WTC11 (cell line): ENCODE results near the gene ATAD3C.
"Not testable (repeated sequence)": the region's sequence is repeated elsewhere in the genome, so short reads cannot be mapped to it uniquely, and the experiment has no call there.

Source experiments
- CREM ChIP-seq: sonication (generic); formaldehyde crosslinking; IDR thresholded peaks from 2 replicates; pipeline ENCODE4 v1.8.1; 2022; ENCODE audit warnings: mild to moderate bottlenecking, missing genetic modification reagents, moderate library complexity
- CTCF ChIP-seq: fragments of 200-600 bp; IDR thresholded peaks from 2 replicates; pipeline ENCODE4 v1.8.0; 2022; ENCODE audit warnings: antibody characterized with exemption
- ETV6 ChIP-seq: sonication (generic); formaldehyde crosslinking; IDR thresholded peaks from 2 replicates; pipeline ENCODE4 v1.8.1; 2022; ENCODE audit warnings: mild to moderate bottlenecking, missing genetic modification reagents
- NFYB ChIP-seq: sonication (generic); formaldehyde crosslinking; conservative IDR thresholded peaks from 2 replicates; pipeline ENCODE4 v1.8.0; 2022; ENCODE audit warnings: low read depth, missing genetic modification reagents
- RELA ChIP-seq: sonication (generic); formaldehyde crosslinking; IDR thresholded peaks from 2 replicates; pipeline ENCODE4 v1.8.1; 2022; ENCODE audit warnings: missing genetic modification reagents, mild to moderate bottlenecking, borderline replicate concordance
- TCF7 ChIP-seq: sonication (generic); formaldehyde crosslinking; IDR thresholded peaks from 2 replicates; pipeline ENCODE4 v1.8.0; 2022; ENCODE audit warnings: mild to moderate bottlenecking, low read depth, missing genetic modification reagents, moderate library complexity
- USF1 ChIP-seq: sonication (generic); formaldehyde crosslinking; IDR thresholded peaks from 2 replicates; pipeline ENCODE4 v1.8.0; 2022; ENCODE audit warnings: mild to moderate bottlenecking, missing genetic modification reagents
- ZNF121 ChIP-seq: sonication (generic); formaldehyde crosslinking; IDR thresholded peaks from 2 replicates; pipeline ENCODE4 v1.8.0; 2023; ENCODE audit warnings: missing genetic modification reagents
- ZNF423 ChIP-seq: fragments of 250-450 bp; sonication (Bioruptor Pico); IDR thresholded peaks from 2 replicates; pipeline ENCODE4 v2.1.2; 2022; ENCODE audit warnings: mild to moderate bottlenecking, moderate library complexity
- TF ChIP-seq, protein P1 (sequence below): sonication (generic); formaldehyde crosslinking; IDR thresholded peaks from 2 replicates; pipeline ENCODE4 v1.8.1; 2023; ENCODE audit warnings: mild to moderate bottlenecking, missing genetic modification reagents, borderline replicate concordance
- TF ChIP-seq, protein P2 (sequence below): sonication (generic); formaldehyde crosslinking; IDR thresholded peaks from 2 replicates; pipeline ENCODE4 v1.8.0; 2022; ENCODE audit warnings: mild to moderate bottlenecking, missing genetic modification reagents
- TF ChIP-seq, protein P3 (sequence below): sonication (generic); formaldehyde crosslinking; IDR thresholded peaks from 2 replicates; pipeline ENCODE4 v1.8.1; 2023; ENCODE audit warnings: mild to moderate bottlenecking, missing genetic modification reagents
- TF ChIP-seq, protein P4 (sequence below): sonication (generic); formaldehyde crosslinking; IDR thresholded peaks from 2 replicates; pipeline ENCODE4 v1.8.1; 2022; ENCODE audit warnings: low read depth, mild to moderate bottlenecking, moderate library complexity, missing genetic modification reagents, borderline replicate concordance

DNA sequence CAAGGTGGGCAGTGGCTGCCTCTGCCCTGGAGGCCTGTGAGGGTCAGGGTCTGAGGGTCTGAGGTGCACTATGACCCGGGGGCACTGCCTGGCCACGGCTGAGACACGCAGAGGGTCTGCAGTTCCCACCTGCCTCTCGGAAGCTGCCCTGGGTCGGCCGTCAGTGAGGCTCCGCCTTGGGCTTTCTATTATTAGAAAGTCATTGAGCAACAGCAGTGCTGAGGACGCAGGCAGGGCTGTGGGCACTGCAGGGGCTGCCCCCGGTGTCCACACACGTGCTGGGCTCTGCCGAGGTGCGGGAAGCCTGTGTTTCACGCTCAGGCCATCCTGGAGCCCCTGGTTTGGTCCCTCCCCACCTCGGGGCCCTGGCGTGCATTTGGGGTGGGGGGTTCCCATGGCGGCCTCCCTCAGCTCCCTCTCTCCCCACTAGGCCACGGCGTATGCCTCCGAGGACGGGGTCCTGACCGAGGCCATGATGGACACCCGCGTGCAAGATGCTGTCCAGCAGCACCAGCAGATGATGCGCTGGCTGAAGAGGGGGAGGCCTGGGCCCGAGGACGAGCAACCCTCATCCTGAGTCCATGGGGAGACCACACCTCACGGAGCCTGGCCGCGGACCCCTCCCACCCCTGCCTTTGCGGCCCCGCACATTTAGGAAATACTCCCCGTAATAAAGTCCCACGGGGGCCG is 59.4 kb downstream of the ATAD3C start:
- not testable (repeated sequence) for TF ChIP-seq NFYB; CTCF; USF1 (CRISPR knock-in tag); ETV6 (CRISPR knock-in tag); RELA (CRISPR knock-in tag); TCF7 (CRISPR knock-in tag); ZNF121 (CRISPR knock-in tag); CREM (CRISPR knock-in tag); ZNF423 (CRISPR knock-in tag)
- TF ChIP-seq, protein P1, sequence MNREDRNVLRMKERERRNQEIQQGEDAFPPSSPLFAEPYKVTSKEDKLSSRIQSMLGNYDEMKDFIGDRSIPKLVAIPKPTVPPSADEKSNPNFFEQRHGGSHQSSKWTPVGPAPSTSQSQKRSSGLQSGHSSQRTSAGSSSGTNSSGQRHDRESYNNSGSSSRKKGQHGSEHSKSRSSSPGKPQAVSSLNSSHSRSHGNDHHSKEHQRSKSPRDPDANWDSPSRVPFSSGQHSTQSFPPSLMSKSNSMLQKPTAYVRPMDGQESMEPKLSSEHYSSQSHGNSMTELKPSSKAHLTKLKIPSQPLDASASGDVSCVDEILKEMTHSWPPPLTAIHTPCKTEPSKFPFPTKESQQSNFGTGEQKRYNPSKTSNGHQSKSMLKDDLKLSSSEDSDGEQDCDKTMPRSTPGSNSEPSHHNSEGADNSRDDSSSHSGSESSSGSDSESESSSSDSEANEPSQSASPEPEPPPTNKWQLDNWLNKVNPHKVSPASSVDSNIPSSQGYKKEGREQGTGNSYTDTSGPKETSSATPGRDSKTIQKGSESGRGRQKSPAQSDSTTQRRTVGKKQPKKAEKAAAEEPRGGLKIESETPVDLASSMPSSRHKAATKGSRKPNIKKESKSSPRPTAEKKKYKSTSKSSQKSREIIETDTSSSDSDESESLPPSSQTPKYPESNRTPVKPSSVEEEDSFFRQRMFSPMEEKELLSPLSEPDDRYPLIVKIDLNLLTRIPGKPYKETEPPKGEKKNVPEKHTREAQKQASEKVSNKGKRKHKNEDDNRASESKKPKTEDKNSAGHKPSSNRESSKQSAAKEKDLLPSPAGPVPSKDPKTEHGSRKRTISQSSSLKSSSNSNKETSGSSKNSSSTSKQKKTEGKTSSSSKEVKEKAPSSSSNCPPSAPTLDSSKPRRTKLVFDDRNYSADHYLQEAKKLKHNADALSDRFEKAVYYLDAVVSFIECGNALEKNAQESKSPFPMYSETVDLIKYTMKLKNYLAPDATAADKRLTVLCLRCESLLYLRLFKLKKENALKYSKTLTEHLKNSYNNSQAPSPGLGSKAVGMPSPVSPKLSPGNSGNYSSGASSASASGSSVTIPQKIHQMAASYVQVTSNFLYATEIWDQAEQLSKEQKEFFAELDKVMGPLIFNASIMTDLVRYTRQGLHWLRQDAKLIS (CRISPR knock-in tag): not testable (repeated sequence)
- TF ChIP-seq, protein P2, sequence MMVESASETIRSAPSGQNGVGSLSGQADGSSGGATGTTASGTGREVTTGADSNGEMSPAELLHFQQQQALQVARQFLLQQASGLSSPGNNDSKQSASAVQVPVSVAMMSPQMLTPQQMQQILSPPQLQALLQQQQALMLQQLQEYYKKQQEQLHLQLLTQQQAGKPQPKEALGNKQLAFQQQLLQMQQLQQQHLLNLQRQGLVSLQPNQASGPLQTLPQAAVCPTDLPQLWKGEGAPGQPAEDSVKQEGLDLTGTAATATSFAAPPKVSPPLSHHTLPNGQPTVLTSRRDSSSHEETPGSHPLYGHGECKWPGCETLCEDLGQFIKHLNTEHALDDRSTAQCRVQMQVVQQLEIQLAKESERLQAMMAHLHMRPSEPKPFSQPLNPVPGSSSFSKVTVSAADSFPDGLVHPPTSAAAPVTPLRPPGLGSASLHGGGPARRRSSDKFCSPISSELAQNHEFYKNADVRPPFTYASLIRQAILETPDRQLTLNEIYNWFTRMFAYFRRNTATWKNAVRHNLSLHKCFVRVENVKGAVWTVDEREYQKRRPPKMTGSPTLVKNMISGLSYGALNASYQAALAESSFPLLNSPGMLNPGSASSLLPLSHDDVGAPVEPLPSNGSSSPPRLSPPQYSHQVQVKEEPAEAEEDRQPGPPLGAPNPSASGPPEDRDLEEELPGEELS (CRISPR knock-in tag): not testable (repeated sequence)
- TF ChIP-seq, protein P3, sequence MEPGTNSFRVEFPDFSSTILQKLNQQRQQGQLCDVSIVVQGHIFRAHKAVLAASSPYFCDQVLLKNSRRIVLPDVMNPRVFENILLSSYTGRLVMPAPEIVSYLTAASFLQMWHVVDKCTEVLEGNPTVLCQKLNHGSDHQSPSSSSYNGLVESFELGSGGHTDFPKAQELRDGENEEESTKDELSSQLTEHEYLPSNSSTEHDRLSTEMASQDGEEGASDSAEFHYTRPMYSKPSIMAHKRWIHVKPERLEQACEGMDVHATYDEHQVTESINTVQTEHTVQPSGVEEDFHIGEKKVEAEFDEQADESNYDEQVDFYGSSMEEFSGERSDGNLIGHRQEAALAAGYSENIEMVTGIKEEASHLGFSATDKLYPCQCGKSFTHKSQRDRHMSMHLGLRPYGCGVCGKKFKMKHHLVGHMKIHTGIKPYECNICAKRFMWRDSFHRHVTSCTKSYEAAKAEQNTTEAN (CRISPR knock-in tag): not testable (repeated sequence)
- TF ChIP-seq, protein P4, sequence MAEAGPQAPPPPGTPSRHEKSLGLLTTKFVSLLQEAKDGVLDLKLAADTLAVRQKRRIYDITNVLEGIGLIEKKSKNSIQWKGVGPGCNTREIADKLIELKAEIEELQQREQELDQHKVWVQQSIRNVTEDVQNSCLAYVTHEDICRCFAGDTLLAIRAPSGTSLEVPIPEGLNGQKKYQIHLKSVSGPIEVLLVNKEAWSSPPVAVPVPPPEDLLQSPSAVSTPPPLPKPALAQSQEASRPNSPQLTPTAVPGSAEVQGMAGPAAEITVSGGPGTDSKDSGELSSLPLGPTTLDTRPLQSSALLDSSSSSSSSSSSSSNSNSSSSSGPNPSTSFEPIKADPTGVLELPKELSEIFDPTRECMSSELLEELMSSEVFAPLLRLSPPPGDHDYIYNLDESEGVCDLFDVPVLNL (CRISPR knock-in tag): not testable (repeated sequence)
